PC-3 (cell line): ENCODE measurements around the gene HOXC12.

Source experiments
- EZH2 ChIP-seq: fragments of 300-600 bp; sonication (generic); IDR thresholded peaks from one replicate; pipeline ENCODE4 v1.6.1; 2017; ENCODE audit warnings: antibody characterized with exemption, mild to moderate bottlenecking, low read length; ENCODE audit not compliant: unreplicated experiment
- EZH2phosphoT487 ChIP-seq: fragments of 300-600 bp; sonication (generic); IDR thresholded peaks from 2 replicates; pipeline ENCODE4 v1.6.1; 2018; ENCODE audit warnings: mild to moderate bottlenecking, antibody characterized with exemption, low read length, borderline replicate concordance
- TF ChIP-seq, protein P1 (sequence below): fragments of 300-600 bp; sonication (generic); conservative IDR thresholded peaks from 2 replicates; pipeline ENCODE4 v1.5.1; 2017; ENCODE audit warnings: antibody characterized with exemption, low read depth, mild to moderate bottlenecking, low read length

DNA sequence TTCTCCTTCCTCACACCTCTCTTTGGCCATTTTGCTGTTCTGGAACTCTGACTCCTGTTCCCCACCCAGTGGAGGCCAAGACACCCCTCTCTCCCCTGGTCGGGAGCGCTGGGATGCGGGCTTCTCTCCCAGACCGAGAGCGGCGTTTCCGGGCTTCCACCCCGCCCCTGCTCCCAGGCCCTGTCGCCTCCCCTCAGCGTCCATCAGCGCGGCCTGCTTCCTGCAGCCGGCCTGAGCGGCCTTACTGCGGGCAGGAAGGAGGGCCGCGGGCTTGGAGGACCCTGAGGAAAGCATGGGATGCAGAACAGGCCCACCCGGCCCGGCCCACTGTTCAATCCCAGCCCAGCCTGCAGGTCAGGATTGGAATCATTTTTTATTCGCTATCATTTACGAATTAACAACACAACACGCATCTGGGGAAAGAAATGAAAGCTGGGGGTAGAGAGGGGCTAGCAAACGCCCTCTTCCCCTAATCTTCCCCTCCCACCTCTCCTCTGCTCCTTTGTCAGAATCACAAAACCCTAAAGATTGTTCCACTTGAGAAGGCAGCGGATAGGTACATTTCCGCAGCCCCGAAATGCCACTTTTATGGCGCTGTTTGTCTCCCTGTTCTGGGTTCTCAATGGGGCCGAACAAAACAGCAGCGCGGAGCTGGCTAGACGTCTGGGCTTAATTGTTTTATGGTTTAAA, 50.3 kb downstream of the HOXC12 start:
- TF ChIP-seq, protein P1, sequence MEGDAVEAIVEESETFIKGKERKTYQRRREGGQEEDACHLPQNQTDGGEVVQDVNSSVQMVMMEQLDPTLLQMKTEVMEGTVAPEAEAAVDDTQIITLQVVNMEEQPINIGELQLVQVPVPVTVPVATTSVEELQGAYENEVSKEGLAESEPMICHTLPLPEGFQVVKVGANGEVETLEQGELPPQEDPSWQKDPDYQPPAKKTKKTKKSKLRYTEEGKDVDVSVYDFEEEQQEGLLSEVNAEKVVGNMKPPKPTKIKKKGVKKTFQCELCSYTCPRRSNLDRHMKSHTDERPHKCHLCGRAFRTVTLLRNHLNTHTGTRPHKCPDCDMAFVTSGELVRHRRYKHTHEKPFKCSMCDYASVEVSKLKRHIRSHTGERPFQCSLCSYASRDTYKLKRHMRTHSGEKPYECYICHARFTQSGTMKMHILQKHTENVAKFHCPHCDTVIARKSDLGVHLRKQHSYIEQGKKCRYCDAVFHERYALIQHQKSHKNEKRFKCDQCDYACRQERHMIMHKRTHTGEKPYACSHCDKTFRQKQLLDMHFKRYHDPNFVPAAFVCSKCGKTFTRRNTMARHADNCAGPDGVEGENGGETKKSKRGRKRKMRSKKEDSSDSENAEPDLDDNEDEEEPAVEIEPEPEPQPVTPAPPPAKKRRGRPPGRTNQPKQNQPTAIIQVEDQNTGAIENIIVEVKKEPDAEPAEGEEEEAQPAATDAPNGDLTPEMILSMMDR = no peak
- no peak for TF ChIP-seq EZH2
- no peak for TF ChIP-seq EZH2phosphoT487
